H9 (cell line): ENCODE measurements around the gene GSTA5. TPM values are rescaled to one million over a fixed set of nuclear protein-coding genes. Genes with fewer than 3 reads are reported as not detected.
"Not testable (repeated sequence)": the region's sequence is repeated elsewhere in the genome, so short reads cannot be mapped to it uniquely, and the experiment has no call there.

ENCODE experiments used
- DNase-seq: peaks from one replicate; pipeline ENCODE4 v3.0.0-alpha.2; 2017
- H2AFZ ChIP-seq: one replicate; pipeline ENCODE4 v1.6.1; 2013; ENCODE audit warnings: mild to moderate bottlenecking, low read length, control low read depth, moderate library complexity
- H2AK5ac ChIP-seq: 2 replicates; pipeline ENCODE4 v1.6.1; 2013; ENCODE audit warnings: low read length, control low read depth, mixed read lengths; ENCODE audit not compliant: insufficient read length
- H2BK120ac ChIP-seq: one replicate; pipeline ENCODE4 v1.6.1; 2013; ENCODE audit warnings: low read depth, mild to moderate bottlenecking, low read length, control low read depth, inconsistent platforms; ENCODE audit not compliant: poor library complexity, severe bottlenecking
- H2BK12ac ChIP-seq: 2 replicates; pipeline ENCODE4 v1.6.1; 2013; ENCODE audit warnings: low read length, control low read depth, mixed read lengths, low read depth; ENCODE audit not compliant: insufficient read length
- H2BK15ac ChIP-seq: 2 replicates; pipeline ENCODE4 v1.6.1; 2013; ENCODE audit warnings: low read depth, low read length, control low read depth
- H2BK20ac ChIP-seq: one replicate; pipeline ENCODE4 v1.6.1; 2013; ENCODE audit warnings: low read depth, mild to moderate bottlenecking, low read length, control low read depth, inconsistent platforms; ENCODE audit not compliant: poor library complexity, severe bottlenecking
- H2BK5ac ChIP-seq: 2 replicates; pipeline ENCODE4 v1.6.1; 2013; ENCODE audit warnings: low read length, control low read depth, mixed read lengths; ENCODE audit not compliant: insufficient read length
- H3K14ac ChIP-seq: 2 replicates; pipeline ENCODE4 v1.6.1; 2013; ENCODE audit warnings: low read length, control low read depth; ENCODE audit not compliant: insufficient read depth
- H3K18ac ChIP-seq: 2 replicates; pipeline ENCODE4 v1.6.1; 2013; ENCODE audit warnings: low read depth, mild to moderate bottlenecking, mixed read lengths, low read length, control low read depth; ENCODE audit not compliant: insufficient read length
- H3K23ac ChIP-seq: 2 replicates; pipeline ENCODE4 v1.6.1; 2013; ENCODE audit warnings: low read length, control low read depth, mixed read lengths, low read depth; ENCODE audit not compliant: insufficient read length
- H3K23me2 ChIP-seq: 2 replicates; pipeline ENCODE4 v1.6.1; 2013; ENCODE audit warnings: low read depth, mild to moderate bottlenecking, mixed read lengths, low read length, control low read depth; ENCODE audit not compliant: insufficient read length, poor library complexity, severe bottlenecking
- H3K27ac ChIP-seq: 2 replicates; pipeline ENCODE4 v1.5.1; 2013; ENCODE audit warnings: low read length, control low read depth, mixed read lengths, low read depth; ENCODE audit not compliant: insufficient read length
- H3K27me3 ChIP-seq: 2 replicates; pipeline ENCODE4 v1.6.1; 2013; ENCODE audit warnings: low read length, control low read depth, inconsistent platforms; ENCODE audit not compliant: insufficient read depth
- H3K4ac ChIP-seq: 2 replicates; pipeline ENCODE4 v1.6.1; 2013; ENCODE audit warnings: low read depth, mild to moderate bottlenecking, control low read depth, inconsistent platforms, low read length, moderate library complexity
- H3K4me1 ChIP-seq: 2 replicates; pipeline ENCODE4 v1.6.1; 2013; ENCODE audit warnings: low read length, control low read depth, inconsistent platforms; ENCODE audit not compliant: insufficient read depth
- H3K4me2 ChIP-seq: 2 replicates; pipeline ENCODE4 v1.6.1; 2013; ENCODE audit warnings: low read length, control low read depth, mixed read lengths; ENCODE audit not compliant: insufficient read length, insufficient read depth
- H3K56ac ChIP-seq: 2 replicates; pipeline ENCODE4 v1.6.1; 2013; ENCODE audit warnings: low read depth, mild to moderate bottlenecking, mixed read lengths, low read length, control low read depth; ENCODE audit not compliant: insufficient read length
- H3K79me1 ChIP-seq: 2 replicates; pipeline ENCODE4 v1.6.1; 2013; ENCODE audit warnings: low read depth, mild to moderate bottlenecking, moderate library complexity, low read length, control low read depth, inconsistent platforms; ENCODE audit not compliant: insufficient read depth, poor library complexity, severe bottlenecking
- H3K79me2 ChIP-seq: 2 replicates; pipeline ENCODE4 v1.6.1; 2013; ENCODE audit warnings: low read length, control low read depth, inconsistent platforms; ENCODE audit not compliant: insufficient read depth
- H3K9ac ChIP-seq: 2 replicates; pipeline ENCODE4 v1.6.1; 2013; ENCODE audit warnings: low read length, control low read depth, mixed read lengths; ENCODE audit not compliant: insufficient read length; ENCODE audit errors: extremely low read depth
- H3K9me3 ChIP-seq: one replicate; pipeline ENCODE4 v1.6.1; 2013; ENCODE audit warnings: low read depth, low read length, inconsistent platforms; ENCODE audit not compliant: control insufficient read depth
- H3T11ph ChIP-seq: one replicate; pipeline ENCODE4 v1.6.1; 2013; ENCODE audit warnings: mild to moderate bottlenecking, low read length, control low read depth, inconsistent platforms
- H4K20me1 ChIP-seq: one replicate; pipeline ENCODE4 v1.6.1; 2013; ENCODE audit not compliant: control insufficient read depth, insufficient read length, insufficient read depth
- H4K5ac ChIP-seq: 2 replicates; pipeline ENCODE4 v1.6.1; 2013; ENCODE audit warnings: low read depth, mild to moderate bottlenecking, mixed read lengths, low read length, control low read depth; ENCODE audit not compliant: insufficient read length
- H4K8ac ChIP-seq: replicated peaks from 2 replicates; pipeline ENCODE4 v1.6.1; 2013; ENCODE audit warnings: low read length, control low read depth, mixed read lengths, low read depth; ENCODE audit not compliant: insufficient read length
- H4K91ac ChIP-seq: 2 replicates; pipeline ENCODE4 v1.6.1; 2013; ENCODE audit warnings: low read depth, mild to moderate bottlenecking, moderate library complexity, mixed read lengths, low read length, control low read depth; ENCODE audit not compliant: insufficient read length
- H3K27ac Mint-ChIP-seq, 3 experiments: 2 replicates in 2 of 3; 3 replicates in 1 of 3; pipeline ENCODE4 v1.8.0; 2020 to 2021; ENCODE audit warnings: mixed read lengths in 3 of 3, mild to moderate bottlenecking in 1 of 3, moderate library complexity in 1 of 3
- H3K27me3 Mint-ChIP-seq: 2 replicates; pipeline ENCODE4 v1.8.0; 2021; ENCODE audit warnings: low read depth, mild to moderate bottlenecking, moderate library complexity, mixed read lengths
- H3K36me3 Mint-ChIP-seq, 3 experiments: 2 replicates in 2 of 3; 3 replicates in 1 of 3; pipeline ENCODE4 v1.8.0; 2020 to 2021; ENCODE audit warnings: low read depth in 3 of 3, mixed read lengths in 3 of 3; ENCODE audit not compliant: insufficient read depth in 1 of 3
- H3K4me1 Mint-ChIP-seq, 2 experiments: 2 replicates each; pipeline ENCODE4 v1.8.0; 2020; ENCODE audit warnings: mixed read lengths in 2 of 2
- H3K4me3 Mint-ChIP-seq, 2 experiments: 2 replicates in 1 of 2; 3 replicates in 1 of 2; pipeline ENCODE4 v1.8.0; 2020 to 2021; ENCODE audit warnings: mild to moderate bottlenecking in 2 of 2, mixed read lengths in 2 of 2, moderate library complexity in 1 of 2
- H3K9me3 Mint-ChIP-seq, 2 experiments: 2 replicates in 1 of 2; 3 replicates in 1 of 2; pipeline ENCODE4 v1.8.0; 2020; ENCODE audit warnings: mild to moderate bottlenecking in 2 of 2, mixed read lengths in 2 of 2, moderate library complexity in 1 of 2
- WGBS: extraction: QIAGEN DNeasy Blood & Tissue Kit; methylation state at CpG from one replicate; pipeline ENCODE4 v1.1.7; 2013; ENCODE audit warnings: missing lambda C conversion rate, low lambda C conversion rate, mixed read lengths; ENCODE audit not compliant: insufficient read length; ENCODE audit errors: extremely low coverage; 5-methylcytosine and 5-hydroxymethylcytosine counted together
- total RNA-seq: library from RNA; stranded (reverse); gene quantifications from 2 replicates; pipeline ENCODE4 v1.2.1, GENCODE V29; 2021
- TF ChIP-seq, protein P1 (sequence below): fragments of 200-600 bp; sonication (generic); conservative IDR thresholded peaks from 3 replicates; pipeline ENCODE4 v1.8.0; 2021; ENCODE audit warnings: antibody characterized with exemption, mild to moderate bottlenecking

GSTA5 gene
- total RNA-seq, 1 experiment from 2014 or later = not detected

- H4K5ac ChIP-seq = no peak overlapping the region
- no peaks in the 10 kb centered on the region for H3K79me1 ChIP-seq
- no peaks in the 10 kb centered on the region for H3K79me2 ChIP-seq
- no peak overlapping the region for H3K18ac ChIP-seq
- no peaks in the 10 kb centered on the region for H3K9me3 ChIP-seq
- H3K4me1 Mint-ChIP-seq = peaks cover 0 to 8% of the 10 kb centered on the region in 2 experiments; a peak in 2 of 4 replicates
- H3K23ac ChIP-seq = no peak overlapping the region
- no peak overlapping the region for H2BK5ac ChIP-seq
- TF ChIP-seq, protein P1, sequence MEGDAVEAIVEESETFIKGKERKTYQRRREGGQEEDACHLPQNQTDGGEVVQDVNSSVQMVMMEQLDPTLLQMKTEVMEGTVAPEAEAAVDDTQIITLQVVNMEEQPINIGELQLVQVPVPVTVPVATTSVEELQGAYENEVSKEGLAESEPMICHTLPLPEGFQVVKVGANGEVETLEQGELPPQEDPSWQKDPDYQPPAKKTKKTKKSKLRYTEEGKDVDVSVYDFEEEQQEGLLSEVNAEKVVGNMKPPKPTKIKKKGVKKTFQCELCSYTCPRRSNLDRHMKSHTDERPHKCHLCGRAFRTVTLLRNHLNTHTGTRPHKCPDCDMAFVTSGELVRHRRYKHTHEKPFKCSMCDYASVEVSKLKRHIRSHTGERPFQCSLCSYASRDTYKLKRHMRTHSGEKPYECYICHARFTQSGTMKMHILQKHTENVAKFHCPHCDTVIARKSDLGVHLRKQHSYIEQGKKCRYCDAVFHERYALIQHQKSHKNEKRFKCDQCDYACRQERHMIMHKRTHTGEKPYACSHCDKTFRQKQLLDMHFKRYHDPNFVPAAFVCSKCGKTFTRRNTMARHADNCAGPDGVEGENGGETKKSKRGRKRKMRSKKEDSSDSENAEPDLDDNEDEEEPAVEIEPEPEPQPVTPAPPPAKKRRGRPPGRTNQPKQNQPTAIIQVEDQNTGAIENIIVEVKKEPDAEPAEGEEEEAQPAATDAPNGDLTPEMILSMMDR = no peak
- H2AK5ac ChIP-seq = no peak overlapping the region
- no peak overlapping the region for H2AFZ ChIP-seq
- H4K91ac ChIP-seq = no peak overlapping the region
- H4K8ac ChIP-seq = no peak overlapping the region
- no peaks in the 10 kb centered on the region for H3K23me2 ChIP-seq
- no peaks in the 10 kb centered on the region for H3K4me1 ChIP-seq
- H2BK15ac ChIP-seq = no peak overlapping the region
- H3K27ac ChIP-seq = no peak overlapping the region
- no peak overlapping the region; a peak in 1 of 7 replicates for H3K27ac Mint-ChIP-seq
- H3K4me3 Mint-ChIP-seq = no peak overlapping the region
- H2BK12ac ChIP-seq = no peak overlapping the region
- no peaks in the 10 kb centered on the region for H3K27me3 ChIP-seq
- no CpG with 5 or more reads among the region's 1 CpG for WGBS
- H4K20me1 ChIP-seq = no peaks in the 10 kb centered on the region
- H3K36me3 Mint-ChIP-seq = peaks cover 5 to 15% (median 5%) of the 10 kb centered on the region in 3 experiments
- no peak overlapping the region for H3K4me2 ChIP-seq
- peaks cover 11 to 24% of the 10 kb centered on the region in 2 experiments for H3K9me3 Mint-ChIP-seq
- H3K14ac ChIP-seq = no peak overlapping the region
- H3K56ac ChIP-seq = no peak overlapping the region
- no peak overlapping the region for H2BK20ac ChIP-seq
- no peak overlapping the region for H2BK120ac ChIP-seq
- no peak overlapping the region for H3T11ph ChIP-seq
- H3K9ac ChIP-seq = no peak overlapping the region
- H3K27me3 Mint-ChIP-seq = no peaks in the 10 kb centered on the region; the same call in 1 of the 2 replicates
- no peak for DNase-seq
- H3K4ac ChIP-seq = no peak overlapping the region
These were observed 49.8 kb downstream of the GSTA5 start for GRCh38 chr6:52790861-52791260.

DNA sequence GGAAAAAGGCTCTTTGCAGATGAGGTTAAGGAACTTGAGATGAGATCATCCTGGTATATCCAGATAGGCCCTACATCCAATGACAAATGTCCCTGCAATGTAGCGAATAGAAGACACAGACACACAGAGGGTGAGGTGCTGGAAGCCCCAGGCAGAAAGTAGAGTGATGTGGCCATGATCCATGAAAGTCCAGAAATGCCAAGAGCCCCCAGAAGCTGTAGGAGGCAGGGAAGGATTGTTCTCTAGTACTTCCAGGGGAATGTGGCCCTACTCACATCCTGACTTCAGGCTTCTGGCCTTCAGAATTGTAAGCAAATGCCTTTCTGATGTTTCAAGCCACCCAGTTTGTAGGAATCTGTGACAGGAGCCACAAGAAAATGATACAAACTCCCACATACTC, 51.0 kb downstream of the GSTA5 start:
- not testable (repeated sequence) for H2BK15ac ChIP-seq, H3T11ph ChIP-seq, H2AFZ ChIP-seq, H2BK12ac ChIP-seq, H4K91ac ChIP-seq, H3K79me2 ChIP-seq, H3K9me3 ChIP-seq, H3K27ac ChIP-seq, H3K79me1 ChIP-seq, H3K4me1 Mint-ChIP-seq, H3K27me3 ChIP-seq, H3K23me2 ChIP-seq, H3K4me2 ChIP-seq, H4K5ac ChIP-seq, H2BK120ac ChIP-seq, H3K18ac ChIP-seq, DNase-seq, H3K14ac ChIP-seq, H2AK5ac ChIP-seq, H2BK5ac ChIP-seq, H3K4me1 ChIP-seq, H3K27ac Mint-ChIP-seq, H2BK20ac ChIP-seq, H3K23ac ChIP-seq, H4K20me1 ChIP-seq, H3K56ac ChIP-seq, H3K4ac ChIP-seq, H4K8ac ChIP-seq, H3K27me3 Mint-ChIP-seq, H3K4me3 Mint-ChIP-seq, H3K9ac ChIP-seq
- Mint-ChIP-seq H3K36me3 (peaks cover 4 to 15% (median 5%) of the 10 kb centered on the region in 3 experiments), H3K9me3 (peaks cover 11 to 24% of the 10 kb centered on the region in 2 experiments)
- WGBS = no CpG with 5 or more reads among the region's 1 CpG
